Smooth muscle cell (in vitro differentiated cells): ENCODE measurements around the gene UTS2. TPM values are rescaled to one million over a fixed set of nuclear protein-coding genes. Genes with fewer than 3 reads are reported as not detected.

Source experiments
- DNase-seq: peaks from one replicate; lab custom pipeline; 2025; ENCODE audit not compliant: unreplicated experiment; lab: John Stamatoyannopoulos, UW
- H2AFZ ChIP-seq: fragments of 200-600 bp; sonication (generic); 2 replicates; pipeline ENCODE4 v1.6.0; 2016; ENCODE audit warnings: antibody characterized with exemption, low read depth, mild to moderate bottlenecking
- H3F3A ChIP-seq: fragments of 200-600 bp; sonication (generic); 2 replicates; pipeline ENCODE4 v1.6.0; 2017; ENCODE audit warnings: antibody characterized with exemption, low read depth
- H3K27ac ChIP-seq: fragments of 200-600 bp; sonication (generic); 2 replicates; pipeline ENCODE4 v1.5.1; 2016; ENCODE audit warnings: low read depth, mild to moderate bottlenecking
- H3K27me3 ChIP-seq: fragments of 200-600 bp; sonication (generic); 2 replicates; pipeline ENCODE4 v1.6.1; 2016; ENCODE audit warnings: low read depth, mild to moderate bottlenecking
- H3K36me3 ChIP-seq: fragments of 200-600 bp; sonication (generic); 2 replicates; pipeline ENCODE4 v1.5.1; 2016; ENCODE audit warnings: low read depth
- H3K4me1 ChIP-seq: fragments of 200-600 bp; sonication (generic); 2 replicates; pipeline ENCODE4 v1.5.1; 2016; ENCODE audit warnings: low read depth
- H3K4me2 ChIP-seq: fragments of 200-600 bp; sonication (generic); 2 replicates; pipeline ENCODE4 v1.6.0; 2016; ENCODE audit warnings: mild to moderate bottlenecking
- H3K4me3 ChIP-seq: fragments of 200-600 bp; sonication (generic); 2 replicates; pipeline ENCODE4 v1.5.1; 2016; ENCODE audit warnings: mild to moderate bottlenecking
- H3K79me2 ChIP-seq: fragments of 200-600 bp; sonication (generic); 2 replicates; pipeline ENCODE4 v1.6.0; 2016; ENCODE audit warnings: low read depth, mild to moderate bottlenecking
- H3K9ac ChIP-seq: fragments of 200-600 bp; sonication (generic); 2 replicates; pipeline ENCODE4 v1.6.0; 2016; ENCODE audit warnings: low read depth
- H3K9me3 ChIP-seq: fragments of 200-600 bp; sonication (generic); replicated peaks from 2 replicates; pipeline ENCODE4 v1.5.1; 2016; ENCODE audit warnings: low read depth
- H4K20me1 ChIP-seq: fragments of 200-600 bp; sonication (generic); 2 replicates; pipeline ENCODE4 v1.6.0; 2016; ENCODE audit warnings: low read depth
- CTCF ChIP-seq: fragments of 200-600 bp; sonication (generic); IDR thresholded peaks from 2 replicates; pipeline ENCODE4 v1.5.1; 2017; ENCODE audit warnings: borderline replicate concordance, mild to moderate bottlenecking, antibody characterized with exemption; ENCODE audit not compliant: insufficient read depth, poor library complexity, severe bottlenecking
- WGBS: methylation state at CpG from one replicate; pipeline ENCODE4 v1.1.7; 2016; ENCODE audit warnings: low lambda C conversion rate; 5-methylcytosine and 5-hydroxymethylcytosine counted together
- polyA plus RNA-seq: library from polyadenylated mRNA; unstranded; fragments of >200 nt; fragmentation: Nextera tagmentation; extraction: Ambion mirVana; gene quantifications from 2 replicates; pipeline ENCODE4 v1.2.1, GENCODE V29; 2016
- total RNA-seq: library from RNA; depleted of rRNA; stranded (reverse); fragments of >200 nt; gene quantifications from 2 replicates; pipeline ENCODE4 v1.2.3, GENCODE V29; 2014

Gene UTS2
- total and polyA plus RNA-seq, 2 experiments from 2014 or later = not detected

GRCh38 chr1:7884757-7885156, 31.9 kb upstream of the UTS2 start:
- no peaks in the 10 kb centered on the region for H4K20me1 ChIP-seq
- 83% methylated on average over 1 of the region's 1 CpG for WGBS
- no peaks in the 10 kb centered on the region for H3F3A ChIP-seq
- H2AFZ ChIP-seq = no peak overlapping the region
- H3K36me3 ChIP-seq = no peaks in the 10 kb centered on the region
- no peak overlapping the region for H3K4me2 ChIP-seq
- no peaks in the 10 kb centered on the region for H3K4me1 ChIP-seq
- no peak overlapping the region for H3K27ac ChIP-seq
- no peaks in the 10 kb centered on the region for H3K27me3 ChIP-seq
- no peak overlapping the region for H3K9ac ChIP-seq
- TF ChIP-seq CTCF = no peak
- H3K4me3 ChIP-seq = no peak overlapping the region
- no peak for DNase-seq
- H3K79me2 ChIP-seq = no peaks in the 10 kb centered on the region
- H3K9me3 ChIP-seq = no peaks in the 10 kb centered on the region

GRCh38 chr1:7879228-7879627, 26.4 kb upstream of the UTS2 start:
- H3K4me3 ChIP-seq = no peak overlapping the region
- no peak overlapping the region for H2AFZ ChIP-seq
- WGBS = 84% methylated on average over 3 of the region's 3 CpGs
- no peaks in the 10 kb centered on the region for H3K4me1 ChIP-seq
- H3K79me2 ChIP-seq = no peaks in the 10 kb centered on the region
- no peaks in the 10 kb centered on the region for H3F3A ChIP-seq
- no peaks in the 10 kb centered on the region for H3K9me3 ChIP-seq
- H3K27me3 ChIP-seq = no peaks in the 10 kb centered on the region
- no peaks in the 10 kb centered on the region for H4K20me1 ChIP-seq
- no peaks in the 10 kb centered on the region for H3K36me3 ChIP-seq
- H3K27ac ChIP-seq = no peak overlapping the region
- no peak for TF ChIP-seq CTCF
- no peak overlapping the region for H3K4me2 ChIP-seq
- no peak overlapping the region for H3K9ac ChIP-seq
- no peak for DNase-seq

- Histone ChIP-seq H3K4me3 (no peak overlapping the region), H3K27me3 (no peaks in the 10 kb centered on the region), H2AFZ (no peak overlapping the region), H3K27ac (no peak overlapping the region), H3K36me3 (no peaks in the 10 kb centered on the region), H3K9ac (no peak overlapping the region), H3K79me2 (no peaks in the 10 kb centered on the region), H3K4me1 (no peaks in the 10 kb centered on the region), H3F3A (no peaks in the 10 kb centered on the region), H3K4me2 (no peak overlapping the region), H4K20me1 (no peaks in the 10 kb centered on the region), H3K9me3 (no peaks in the 10 kb centered on the region)
- TF ChIP-seq CTCF = no peak
- no peak for DNase-seq
- WGBS = 61% methylated on average over 1 of the region's 1 CpG
These were observed 25.2 kb upstream of the UTS2 start for GRCh38 chr1:7878027-7878426.

GRCh38 chr1:7873801-7874795, 21.2 kb upstream of the UTS2 start:
- H3K4me2 ChIP-seq = no peak overlapping the region
- H3K27ac ChIP-seq = no peak overlapping the region
- H3K36me3 ChIP-seq = no peaks in the 10 kb centered on the region
- no peaks in the 10 kb centered on the region for H3K27me3 ChIP-seq
- no peaks in the 10 kb centered on the region for H4K20me1 ChIP-seq
- WGBS = 93% methylated on average over 11 of the region's 11 CpGs
- TF ChIP-seq CTCF = no peak
- no peak overlapping the region for H2AFZ ChIP-seq
- H3K9me3 ChIP-seq = no peaks in the 10 kb centered on the region
- no peaks in the 10 kb centered on the region for H3K4me1 ChIP-seq
- no peak for DNase-seq
- no peaks in the 10 kb centered on the region for H3F3A ChIP-seq
- no peak overlapping the region for H3K4me3 ChIP-seq
- H3K79me2 ChIP-seq = no peaks in the 10 kb centered on the region
- no peak overlapping the region for H3K9ac ChIP-seq
